AG09319 (cell line): ENCODE results near the gene ACSF3.

Experiments used
- DNase-seq: peaks from one replicate; pipeline ENCODE4 v3.0.0-alpha.2; 2010; ENCODE audit warnings: low read depth; ENCODE audit errors: extremely low read depth
- CTCF ChIP-seq: IDR thresholded peaks from 2 replicates; pipeline ENCODE4 v1.5.1; 2011; ENCODE audit warnings: low read depth, mild to moderate bottlenecking, inconsistent platforms, low read length, moderate library complexity

ACSF3 gene

GRCh38 chr16:89048090-89048725 is 45.4 kb upstream of the ACSF3 start:
- TF ChIP-seq CTCF, result no peak
- DNase-seq, result no peak

GRCh38 chr16:89048871-89049422 is 44.7 kb upstream of the ACSF3 start:
- no peak for DNase-seq

GRCh38 chr16:89049484-89050118 is 44.1 kb upstream of the ACSF3 start:
- no peak for DNase-seq
- TF ChIP-seq CTCF, result no peak

More at GRCh38 chr16:89048871-89049422, 44.7 kb upstream of the ACSF3 start:
- TF ChIP-seq CTCF, result no peak

DNA sequence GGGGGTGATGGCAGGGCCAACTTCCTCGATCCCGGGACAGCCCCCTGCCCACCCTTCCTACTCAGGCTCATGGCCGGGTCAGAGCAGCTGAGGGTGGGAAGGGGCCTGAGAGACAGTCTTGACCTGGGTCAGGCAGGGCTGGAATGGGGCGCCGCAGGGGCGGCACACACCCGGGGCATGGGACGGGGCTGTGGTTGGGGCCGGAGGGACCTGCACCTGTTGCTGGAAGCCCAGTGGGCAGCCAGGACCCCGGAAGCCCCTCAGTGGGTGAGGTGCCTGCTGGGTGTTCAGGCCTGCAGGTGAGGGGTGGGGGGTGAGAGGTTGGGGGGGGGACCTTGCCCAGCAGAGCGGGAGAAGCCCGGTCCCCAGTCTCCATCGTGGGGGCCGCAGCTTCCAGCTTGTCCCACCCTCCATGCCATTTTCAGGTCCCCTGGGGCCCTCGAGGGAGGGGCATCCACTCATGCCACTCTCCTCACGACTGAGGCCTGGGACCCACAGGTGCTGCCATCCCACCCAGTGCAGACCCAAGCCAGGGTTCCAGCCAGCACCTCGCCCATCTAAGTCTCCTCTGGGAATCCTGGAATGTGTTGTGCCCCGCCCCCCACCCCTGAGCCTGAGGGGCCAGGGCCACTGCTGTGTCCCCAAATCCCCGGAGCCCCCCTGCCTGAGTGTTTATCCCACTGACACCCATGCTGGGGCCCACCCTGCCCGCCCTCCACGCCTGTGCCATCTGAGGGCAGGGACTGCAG is 43.4 kb upstream of the ACSF3 start:
- DNase-seq, result no peak
- no peak for TF ChIP-seq CTCF

DNA sequence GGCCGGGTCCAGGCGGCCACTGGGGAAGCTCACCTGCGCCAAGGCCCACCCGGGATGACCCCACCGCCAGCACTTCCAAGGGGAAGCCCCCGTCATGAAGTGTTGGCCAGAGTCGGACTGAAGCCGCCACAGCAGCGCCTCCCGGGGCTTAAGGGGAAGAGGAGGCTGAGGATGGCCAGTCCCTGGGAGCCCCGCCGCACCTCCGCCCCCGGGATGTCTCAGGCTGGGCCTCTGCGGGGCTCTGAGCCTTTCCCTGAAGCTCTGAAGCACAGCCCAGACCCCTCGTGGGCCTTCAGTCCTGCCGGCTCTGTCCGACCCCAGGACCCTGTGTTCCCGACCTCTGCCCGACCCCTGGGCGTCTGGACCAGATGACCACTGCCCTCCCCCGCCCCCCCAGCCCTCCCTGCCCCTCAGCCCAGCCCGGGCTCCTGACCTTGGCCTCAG is 42.8 kb upstream of the ACSF3 start:
- no peak for TF ChIP-seq CTCF
- no peak for DNase-seq

- DNase-seq, result no peak
- no peak for TF ChIP-seq CTCF
Measured at GRCh38 chr16:89051521-89052166, 42.0 kb upstream of the ACSF3 start.
